IMR-90 (cell line): ENCODE measurements around the gene CORO7. TPM values are rescaled to one million over a fixed set of nuclear protein-coding genes. Genes with fewer than 3 reads are reported as not detected.

Source experiments
- ATAC-seq: fragments of 200-7000 bp; cut with Tn5 transposase; 2 replicates; pipeline ENCODE4 v1.9.1; 2020; ENCODE audit warnings: low read depth, mild to moderate bottlenecking, moderate library complexity
- BruUV-seq: library from RNA; stranded (reverse); fragments of 400-500 nt; replicated peaks from 2 replicates; lab custom pipeline; 2021; lab: Mats Ljungman, UMichigan
- CTCF ChIA-PET: fragments of 300-600 bp; formaldehyde crosslinking; extraction: SDS; loops from one replicate; lab custom pipeline; 2021; ENCODE audit warnings: antibody characterized with exemption; lab: Yijun Ruan, JAX
- POLR2A ChIA-PET: fragments of 300-600 bp; sonication (Branson Sonifier 250); formaldehyde crosslinking; loops from one replicate; lab custom pipeline; 2022; ENCODE audit warnings: antibody characterized with exemption; ENCODE audit not compliant: unreplicated experiment; lab: Charles Lee
- DNase-seq: peaks from one replicate; pipeline ENCODE4 v3.0.0; 2013
- H2AFZ ChIP-seq: replicated peaks from 2 replicates; pipeline ENCODE3; 2013; ENCODE audit warnings: low read length, mild to moderate bottlenecking; ENCODE audit not compliant: poor library complexity
- H2AK5ac ChIP-seq: 2 replicates; pipeline ENCODE4 v1.6.1; 2013; ENCODE audit warnings: low read depth, low read length, inconsistent platforms
- H2AK9ac ChIP-seq: replicated peaks from 2 replicates; pipeline ENCODE3; 2013; ENCODE audit warnings: mild to moderate bottlenecking, low read depth, low read length, moderate library complexity; ENCODE audit not compliant: poor library complexity
- H2BK120ac ChIP-seq: 2 replicates; pipeline ENCODE4 v1.6.1; 2013; ENCODE audit warnings: low read depth, low read length, inconsistent platforms
- H2BK15ac ChIP-seq: 3 replicates; pipeline ENCODE4 v1.6.1; 2013; ENCODE audit warnings: low read depth, low read length, inconsistent platforms
- H2BK20ac ChIP-seq: 2 replicates; pipeline ENCODE4 v1.6.1; 2013; ENCODE audit warnings: low read depth, mild to moderate bottlenecking, inconsistent platforms, low read length, moderate library complexity
- H2BK5ac ChIP-seq: 2 replicates; pipeline ENCODE4 v1.6.1; 2013; ENCODE audit warnings: mild to moderate bottlenecking, low read depth, low read length, inconsistent platforms; ENCODE audit not compliant: poor library complexity, severe bottlenecking
- H3K14ac ChIP-seq: replicated peaks from 2 replicates; pipeline ENCODE4 v1.6.1; 2013; ENCODE audit warnings: low read depth, low read length, inconsistent platforms
- H3K18ac ChIP-seq: 2 replicates; pipeline ENCODE4 v1.6.1; 2013; ENCODE audit warnings: low read depth, low read length, control low read depth
- H3K23ac ChIP-seq: 2 replicates; pipeline ENCODE4 v1.6.1; 2013; ENCODE audit warnings: low read depth, low read length, inconsistent platforms
- H3K27ac ChIP-seq: 2 replicates; pipeline ENCODE4 v1.5.1; 2013; ENCODE audit warnings: mild to moderate bottlenecking, control low read depth, low read length; ENCODE audit not compliant: insufficient read depth
- H3K27me3 ChIP-seq: 2 replicates; pipeline ENCODE4 v1.6.1; 2013; ENCODE audit warnings: low read length; ENCODE audit not compliant: control insufficient read depth, insufficient read depth
- H3K36me3 ChIP-seq: 2 replicates; pipeline ENCODE4 v1.6.1; 2013; ENCODE audit warnings: low read length, mixed read lengths; ENCODE audit not compliant: control insufficient read depth, insufficient read depth
- H3K4ac ChIP-seq: 2 replicates; pipeline ENCODE4 v1.6.1; 2013; ENCODE audit warnings: low read depth, low read length, inconsistent platforms
- H3K4me1 ChIP-seq: 2 replicates; pipeline ENCODE4 v1.6.1; 2013; ENCODE audit warnings: low read length, mixed read lengths; ENCODE audit not compliant: control insufficient read depth, insufficient read depth
- H3K4me2 ChIP-seq: 2 replicates; pipeline ENCODE4 v1.6.1; 2013; ENCODE audit warnings: low read depth, mild to moderate bottlenecking, control low read depth, low read length, moderate library complexity
- H3K4me3 ChIP-seq: 2 replicates; pipeline ENCODE4 v1.5.1; 2013; ENCODE audit warnings: low read depth, mild to moderate bottlenecking, control low read depth, low read length, moderate library complexity; ENCODE audit not compliant: insufficient read depth
- H3K56ac ChIP-seq: 2 replicates; pipeline ENCODE4 v1.6.1; 2013; ENCODE audit warnings: low read length, inconsistent platforms; ENCODE audit not compliant: insufficient read depth; ENCODE audit errors: extremely low read depth
- H3K79me1 ChIP-seq, 2 experiments: 2 replicates each; pipeline ENCODE4 v1.6.1; 2013; ENCODE audit warnings: low read length in 2 of 2, inconsistent platforms in 1 of 2, low read depth in 1 of 2
- H3K9ac ChIP-seq: 2 replicates; pipeline ENCODE4 v1.6.1; 2013; ENCODE audit warnings: low read depth, low read length, control low read depth
- H3K9me1 ChIP-seq: 2 replicates; pipeline ENCODE4 v1.6.1; 2013; ENCODE audit warnings: low read length, inconsistent platforms; ENCODE audit not compliant: insufficient read depth
- H3K9me3 ChIP-seq: 2 replicates; pipeline ENCODE4 v1.6.1; 2013; ENCODE audit warnings: low read length; ENCODE audit not compliant: control insufficient read depth, insufficient read depth
- H4K20me1 ChIP-seq: 2 replicates; pipeline ENCODE4 v1.6.1; 2013; ENCODE audit warnings: low read length, inconsistent platforms; ENCODE audit not compliant: insufficient read depth
- H4K5ac ChIP-seq: 2 replicates; pipeline ENCODE4 v1.6.1; 2013; ENCODE audit warnings: mild to moderate bottlenecking, low read depth, low read length, control low read depth
- H4K8ac ChIP-seq, 2 experiments: 2 replicates each; pipeline ENCODE4 v1.6.1; 2013; ENCODE audit warnings: low read depth in 2 of 2, low read length in 2 of 2, control low read depth in 1 of 2, inconsistent platforms in 1 of 2
- H4K91ac ChIP-seq: 2 replicates; pipeline ENCODE4 v1.6.1; 2013; ENCODE audit warnings: low read depth, low read length, inconsistent platforms; ENCODE audit not compliant: insufficient read depth
- BHLHE40 ChIP-seq: fragments of 150-350 bp; IDR thresholded peaks from 2 replicates; pipeline ENCODE4 v1.6.1; 2016; ENCODE audit warnings: mild to moderate bottlenecking, low read depth, low read length
- CEBPB ChIP-seq: IDR thresholded peaks from 2 replicates; pipeline ENCODE4 v1.6.1; 2012; ENCODE audit warnings: low read depth, low read length, improper control_type of control experiment
- CHD1 ChIP-seq: IDR thresholded peaks from 2 replicates; pipeline ENCODE4 v1.6.1; 2012; ENCODE audit warnings: low read depth, low read length, improper control_type of control experiment
- FOS ChIP-seq: fragments of 150-350 bp; IDR thresholded peaks from 2 replicates; pipeline ENCODE4 v1.6.1; 2016; ENCODE audit warnings: low read depth, low read length
- MAZ ChIP-seq: IDR thresholded peaks from 2 replicates; pipeline ENCODE4 v1.6.1; 2012; ENCODE audit warnings: low read depth, mild to moderate bottlenecking, low read length, improper control_type of control experiment, moderate library complexity, borderline replicate concordance
- MXI1 ChIP-seq: IDR thresholded peaks from 2 replicates; pipeline ENCODE4 v1.6.1; 2012; ENCODE audit warnings: low read depth, mild to moderate bottlenecking, low read length, moderate library complexity, borderline replicate concordance
- NFE2L2 ChIP-seq: fragments of 150-350 bp; IDR thresholded peaks from 2 replicates; pipeline ENCODE4 v1.6.1; 2016; ENCODE audit warnings: low read depth, mild to moderate bottlenecking, low read length
- POLR2A ChIP-seq: IDR thresholded peaks from 2 replicates; pipeline ENCODE4 v1.6.1; 2012; ENCODE audit warnings: mild to moderate bottlenecking, low read depth, low read length
- RAD21 ChIP-seq: IDR thresholded peaks from 2 replicates; pipeline ENCODE4 v1.6.1; 2012; ENCODE audit warnings: low read length, improper control_type of control experiment
- RCOR1 ChIP-seq: IDR thresholded peaks from 2 replicates; pipeline ENCODE4 v1.6.1; 2012; ENCODE audit warnings: mild to moderate bottlenecking, low read length, improper control_type of control experiment; ENCODE audit not compliant: insufficient replicate concordance
- RFX5 ChIP-seq: IDR thresholded peaks from 2 replicates; pipeline ENCODE4 v1.8.0; 2012; ENCODE audit warnings: low read depth, mild to moderate bottlenecking, low read length, moderate library complexity
- SMC3 ChIP-seq: fragments of 150-350 bp; IDR thresholded peaks from 2 replicates; pipeline ENCODE4 v1.6.1; 2016; ENCODE audit warnings: low read depth, mild to moderate bottlenecking, antibody characterized with exemption, low read length, moderate library complexity
- whole genome bisulfite sequencing, 2 experiments: methylation state at CpG; one replicate each; pipeline versions ENCODE4 v1.1.5 to v1.1.7; 2013; ENCODE audit warnings: missing lambda C conversion rate in 2 of 2; ENCODE audit not compliant: insufficient read length in 1 of 2; ENCODE audit errors: extremely low coverage in 2 of 2; 5-methylcytosine and 5-hydroxymethylcytosine counted together
- dilution Hi-C: fragments of 300-500 bp; cut with HindIII; formaldehyde crosslinking; loops from one replicate; pipeline ENCODE4 v1.14.3; 2018; ENCODE audit warnings: low sequenced_read_pairs; ENCODE audit not compliant: unreplicated experiment
- in situ Hi-C: fragments of 300-500 bp; cut with MboI; formaldehyde crosslinking; loops from 3 replicates; pipeline ENCODE4 v1.14.3; 2019; ENCODE audit warnings: low sequenced_read_pairs, inconsistent platforms, mixed read lengths
- intact Hi-C: fragments of 100-400 bp; cut with micrococcal nuclease; formaldehyde crosslinking; loops from 2 replicates; pipeline ENCODE4 v1.10.0; 2022
- polyA plus RNA-seq, 3 experiments: library from polyadenylated mRNA; depleted of rRNA; stranded (reverse); fragments of >200 nt; gene quantifications; 2 replicates each; pipeline ENCODE4 v1.2.3, GENCODE V29; 2012; ENCODE audit warnings: low replicate concordance in 1 of 3
- total RNA-seq: library from RNA; depleted of rRNA; stranded (reverse); fragments of >200 nt; gene quantifications from 2 replicates; pipeline ENCODE4 v1.2.3, GENCODE V29; 2012
- TF ChIP-seq, protein P1 (sequence below): fragments of 150-350 bp; IDR thresholded peaks from 2 replicates; pipeline ENCODE4 v1.6.1; 2017; ENCODE audit warnings: mild to moderate bottlenecking, antibody characterized with exemption, low read length, low read depth
- TF ChIP-seq, protein P2 (sequence below): conservative IDR thresholded peaks from 2 replicates; pipeline ENCODE4 v1.5.1; 2012; ENCODE audit warnings: mild to moderate bottlenecking, low read depth, low read length, improper control_type of control experiment

CORO7 gene
- total and polyA plus RNA-seq, 2 of the 4 experiments (the other 2 are of a cell fraction): 6.3 to 26.7 TPM

DNA sequence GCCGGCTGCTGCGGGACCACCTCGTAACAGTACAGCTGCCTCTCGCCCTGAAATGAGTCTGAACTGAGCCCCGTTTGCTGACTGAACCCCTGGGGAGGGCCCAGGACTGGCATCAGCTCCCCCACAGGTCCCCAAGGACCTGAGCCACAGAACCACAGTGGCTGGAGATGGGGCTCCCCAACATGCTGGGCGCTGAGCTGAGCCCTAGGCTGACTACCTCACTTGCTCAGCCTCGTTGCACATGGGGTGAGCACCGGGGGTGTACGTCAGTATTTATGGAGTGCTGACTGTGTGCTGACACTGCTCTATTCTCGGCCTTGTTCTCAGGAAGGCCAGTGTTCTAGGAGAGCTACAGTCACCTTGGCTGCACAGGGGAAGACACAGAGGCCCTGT is 51.4 kb downstream of the CORO7 start:
- Histone ChIP-seq H3K9ac (no peak overlapping the region), H4K5ac (no peak overlapping the region), H3K27me3 (no peaks in the 10 kb centered on the region), H2AK9ac (no peak overlapping the region), H3K4me3 (no peak overlapping the region), H4K91ac (no peak overlapping the region), H3K4ac (no peak overlapping the region), H3K4me1 (peaks cover 15% of the 10 kb centered on the region), H4K8ac (no peak overlapping the region), H2BK15ac (0 out of 3 replicates have a peak overlapping the region, but pooled peaks have one; percentile 17), H2BK20ac (no peak overlapping the region), H3K36me3 (peaks cover 5% of the 10 kb centered on the region; the same call in 1 of the 2 replicates), H3K9me1 (peaks cover 13% of the 10 kb centered on the region; the same call in 1 of the 2 replicates), H3K18ac (no peak overlapping the region), H2BK120ac (no peak overlapping the region), H3K9me3 (no peaks in the 10 kb centered on the region), H3K14ac (no peak overlapping the region), H3K79me1 (peaks cover 0 to 25% of the 10 kb centered on the region in 2 experiments; a peak in 2 of 4 replicates), H2BK5ac (no peak overlapping the region), H3K56ac (no peak overlapping the region), H3K23ac (no peak overlapping the region), H2AK5ac (peak overlapping the region; percentile 28), H3K4me2 (no peak overlapping the region), H4K20me1 (peaks cover 5% of the 10 kb centered on the region; the same call in 1 of the 2 replicates), H3K27ac (no peak overlapping the region), H2AFZ (no peak overlapping the region)
- CTCF ChIA-PET: no interaction called here
- intact Hi-C loops (no loop called here), dilution Hi-C loops (no loop called here), in situ Hi-C loops (no loop called here)
- ATAC-seq (no peak), DNase-seq (no peak)
- 94% methylated on average over 9 of the region's 10 CpGs; no CpG with 5 or more reads in 1 of the 2 experiments for WGBS, 2 experiments
- POLR2A ChIA-PET: no interaction called here
- no peak for TF ChIP-seq RFX5
- TF ChIP-seq, protein P1, sequence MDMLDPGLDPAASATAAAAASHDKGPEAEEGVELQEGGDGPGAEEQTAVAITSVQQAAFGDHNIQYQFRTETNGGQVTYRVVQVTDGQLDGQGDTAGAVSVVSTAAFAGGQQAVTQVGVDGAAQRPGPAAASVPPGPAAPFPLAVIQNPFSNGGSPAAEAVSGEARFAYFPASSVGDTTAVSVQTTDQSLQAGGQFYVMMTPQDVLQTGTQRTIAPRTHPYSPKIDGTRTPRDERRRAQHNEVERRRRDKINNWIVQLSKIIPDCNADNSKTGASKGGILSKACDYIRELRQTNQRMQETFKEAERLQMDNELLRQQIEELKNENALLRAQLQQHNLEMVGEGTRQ: no peak
- no peak for TF ChIP-seq NFE2L2
- TF ChIP-seq BHLHE40: no peak
- TF ChIP-seq RAD21: no peak
- no peak for TF ChIP-seq CEBPB
- no peak for TF ChIP-seq SMC3
- TF ChIP-seq FOS: no peak
- no peak for TF ChIP-seq RCOR1
- TF ChIP-seq, protein P2, sequence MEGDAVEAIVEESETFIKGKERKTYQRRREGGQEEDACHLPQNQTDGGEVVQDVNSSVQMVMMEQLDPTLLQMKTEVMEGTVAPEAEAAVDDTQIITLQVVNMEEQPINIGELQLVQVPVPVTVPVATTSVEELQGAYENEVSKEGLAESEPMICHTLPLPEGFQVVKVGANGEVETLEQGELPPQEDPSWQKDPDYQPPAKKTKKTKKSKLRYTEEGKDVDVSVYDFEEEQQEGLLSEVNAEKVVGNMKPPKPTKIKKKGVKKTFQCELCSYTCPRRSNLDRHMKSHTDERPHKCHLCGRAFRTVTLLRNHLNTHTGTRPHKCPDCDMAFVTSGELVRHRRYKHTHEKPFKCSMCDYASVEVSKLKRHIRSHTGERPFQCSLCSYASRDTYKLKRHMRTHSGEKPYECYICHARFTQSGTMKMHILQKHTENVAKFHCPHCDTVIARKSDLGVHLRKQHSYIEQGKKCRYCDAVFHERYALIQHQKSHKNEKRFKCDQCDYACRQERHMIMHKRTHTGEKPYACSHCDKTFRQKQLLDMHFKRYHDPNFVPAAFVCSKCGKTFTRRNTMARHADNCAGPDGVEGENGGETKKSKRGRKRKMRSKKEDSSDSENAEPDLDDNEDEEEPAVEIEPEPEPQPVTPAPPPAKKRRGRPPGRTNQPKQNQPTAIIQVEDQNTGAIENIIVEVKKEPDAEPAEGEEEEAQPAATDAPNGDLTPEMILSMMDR: no peak
- TF ChIP-seq POLR2A: no peak
- no peak for TF ChIP-seq MXI1
- TF ChIP-seq MAZ: no peak
- no peak for TF ChIP-seq CHD1
- BruUV-seq: no TSS peak
